HG03135 (cell line): ENCODE results near the gene HOMER3.
"Not testable (repeated sequence)": the region's sequence is repeated elsewhere in the genome, so short reads cannot be mapped to it uniquely, and the experiment has no call there.

ENCODE experiments used
- ATAC-seq: cut with Tn5 transposase; IDR thresholded peaks from one replicate; pipeline ENCODE4 v1.9.1; 2021; ENCODE audit warnings: mild to moderate bottlenecking, moderate library complexity; ENCODE audit not compliant: unreplicated experiment

The HOMER3 gene

GRCh38 chr19:18903156-18904037 is 37.6 kb downstream of the HOMER3 start:
- no peak for ATAC-seq

GRCh38 chr19:18902519-18902918 is 38.5 kb downstream of the HOMER3 start:
- not testable (repeated sequence) for ATAC-seq

GRCh38 chr19:18901491-18901890 is 39.5 kb downstream of the HOMER3 start:
- ATAC-seq: no peak

- no peak for ATAC-seq
Measured at GRCh38 chr19:18900700-18901481, 40.1 kb downstream of the HOMER3 start.

GRCh38 chr19:18899624-18900560 is 41.1 kb downstream of the HOMER3 start:
- ATAC-seq: no peak

GRCh38 chr19:18898607-18899408 is 42.2 kb downstream of the HOMER3 start:
- ATAC-seq: no peak

- ATAC-seq: no peak
Measured at GRCh38 chr19:18898081-18898606, 42.9 kb downstream of the HOMER3 start.

GRCh38 chr19:18897094-18898029 is 43.7 kb downstream of the HOMER3 start:
- no peak for ATAC-seq

GRCh38 chr19:18896421-18896841 is 44.6 kb downstream of the HOMER3 start:
- no peak for ATAC-seq

- ATAC-seq: no peak
Measured at GRCh38 chr19:18895824-18896341, 45.1 kb downstream of the HOMER3 start, which contains the start of gene CERS1. TSS of gene CERS1 (minus strand) at chr19:18896158. CDS start at chr19:18896072, 86 bp downstream.

GRCh38 chr19:18895038-18895823 is 45.8 kb downstream of the HOMER3 start:
- no peak for ATAC-seq

GRCh38 chr19:18894254-18895037 is 46.6 kb downstream of the HOMER3 start:
- no peak for ATAC-seq

GRCh38 chr19:18893587-18894253 is 47.3 kb downstream of the HOMER3 start:
- ATAC-seq: no peak

- ATAC-seq: no peak
Measured at GRCh38 chr19:18889949-18890745, 50.9 kb downstream of the HOMER3 start.

- no peak for ATAC-seq
Measured at GRCh38 chr19:18886972-18887371, 54.0 kb downstream of the HOMER3 start.
